PC-9 (cell line): ENCODE data around the gene ARHGDIA. TPM values are rescaled to one million over a fixed set of nuclear protein-coding genes. Genes with fewer than 3 reads are reported as not detected.

Experiments used
- BruUV-seq: library from RNA; stranded (reverse); fragments of 400-500 nt; replicated peaks from 2 replicates; lab custom pipeline; 2021; lab: Mats Ljungman, UMichigan
- CTCF ChIA-PET: fragments of 300-600 bp; sonication (Branson Sonifier 250); formaldehyde crosslinking; loops from one replicate; lab custom pipeline; 2022; ENCODE audit warnings: antibody characterized with exemption; lab: Charles Lee
- POLR2A ChIA-PET: fragments of 300-600 bp; sonication (Branson Sonifier 250); formaldehyde crosslinking; loops from one replicate; lab custom pipeline; 2022; ENCODE audit warnings: antibody characterized with exemption; ENCODE audit not compliant: unreplicated experiment; lab: Charles Lee
- DNase-seq, 2 experiments: peaks; one replicate each; pipeline versions ENCODE4 v3.0.0 to v3.0.0-alpha.2; 2015 to 2022; ENCODE audit warnings: mixed read lengths in 1 of 2
- H2AFZ ChIP-seq: fragments of 200-600 bp; sonication (generic); 2 replicates; pipeline ENCODE4 v1.8.1; 2017; ENCODE audit warnings: antibody characterized with exemption
- H3F3A ChIP-seq: fragments of 200-600 bp; sonication (generic); 2 replicates; pipeline ENCODE4 v1.8.1; 2017; ENCODE audit warnings: antibody characterized with exemption, mild to moderate bottlenecking, low read depth; ENCODE audit not compliant: insufficient read depth
- H3K27ac ChIP-seq: fragments of 200-600 bp; sonication (generic); 2 replicates; pipeline ENCODE4 v1.6.1; 2016; ENCODE audit warnings: mixed run types
- H3K27me3 ChIP-seq: fragments of 200-600 bp; sonication (generic); 2 replicates; pipeline ENCODE4 v1.6.1; 2016; ENCODE audit warnings: low read depth, mixed run types; ENCODE audit not compliant: insufficient read depth
- H3K36me3 ChIP-seq: fragments of 200-600 bp; sonication (generic); 2 replicates; pipeline ENCODE4 v1.6.1; 2016; ENCODE audit warnings: low read depth, mixed run types
- H3K4me1 ChIP-seq: fragments of 200-600 bp; sonication (generic); replicated peaks from 2 replicates; pipeline ENCODE4 v1.6.1; 2016; ENCODE audit warnings: mixed run types; ENCODE audit not compliant: insufficient read depth
- H3K4me2 ChIP-seq: fragments of 200-600 bp; sonication (generic); 2 replicates; pipeline ENCODE4 v1.6.1; 2017; ENCODE audit warnings: mixed run types
- H3K4me3 ChIP-seq: fragments of 200-600 bp; sonication (generic); 2 replicates; pipeline ENCODE4 v1.6.1; 2016; ENCODE audit warnings: mixed run types
- H3K79me2 ChIP-seq: fragments of 200-600 bp; sonication (generic); 2 replicates; pipeline ENCODE4 v1.6.1; 2017; ENCODE audit warnings: low read depth, mixed run types
- H3K9me2 ChIP-seq: fragments of 200-600 bp; sonication (generic); 2 replicates; pipeline ENCODE4 v1.8.1; 2017; ENCODE audit warnings: mild to moderate bottlenecking; ENCODE audit not compliant: insufficient read depth
- H3K9me3 ChIP-seq: fragments of 200-600 bp; sonication (generic); 2 replicates; pipeline ENCODE4 v1.8.1; 2016; ENCODE audit warnings: low read depth; ENCODE audit not compliant: insufficient read depth
- H4K20me1 ChIP-seq: fragments of 200-600 bp; sonication (generic); 2 replicates; pipeline ENCODE4 v1.8.1; 2017; ENCODE audit not compliant: insufficient read depth
- EZH2 ChIP-seq: fragments of 200-600 bp; sonication (generic); IDR thresholded peaks from 2 replicates; pipeline ENCODE4 v1.8.0; 2017; ENCODE audit warnings: antibody characterized with exemption, low read depth
- intact Hi-C: fragments of 100-400 bp; cut with micrococcal nuclease; formaldehyde crosslinking; loops from one replicate; pipeline ENCODE4 v1.10.0; 2022; ENCODE audit not compliant: unreplicated experiment
- total RNA-seq: library from RNA; stranded (reverse); gene quantifications from 2 replicates; pipeline ENCODE4 v1.2.3, GENCODE V29; 2021
- TF ChIP-seq, protein P1 (sequence below): fragments of 200-600 bp; sonication (generic); conservative IDR thresholded peaks from 2 replicates; pipeline ENCODE4 v1.6.1; 2017; ENCODE audit warnings: mixed run types, antibody characterized with exemption, mild to moderate bottlenecking, moderate library complexity

Gene ARHGDIA
- total RNA-seq, 1 experiment from 2014 or later = 309 TPM

DNA sequence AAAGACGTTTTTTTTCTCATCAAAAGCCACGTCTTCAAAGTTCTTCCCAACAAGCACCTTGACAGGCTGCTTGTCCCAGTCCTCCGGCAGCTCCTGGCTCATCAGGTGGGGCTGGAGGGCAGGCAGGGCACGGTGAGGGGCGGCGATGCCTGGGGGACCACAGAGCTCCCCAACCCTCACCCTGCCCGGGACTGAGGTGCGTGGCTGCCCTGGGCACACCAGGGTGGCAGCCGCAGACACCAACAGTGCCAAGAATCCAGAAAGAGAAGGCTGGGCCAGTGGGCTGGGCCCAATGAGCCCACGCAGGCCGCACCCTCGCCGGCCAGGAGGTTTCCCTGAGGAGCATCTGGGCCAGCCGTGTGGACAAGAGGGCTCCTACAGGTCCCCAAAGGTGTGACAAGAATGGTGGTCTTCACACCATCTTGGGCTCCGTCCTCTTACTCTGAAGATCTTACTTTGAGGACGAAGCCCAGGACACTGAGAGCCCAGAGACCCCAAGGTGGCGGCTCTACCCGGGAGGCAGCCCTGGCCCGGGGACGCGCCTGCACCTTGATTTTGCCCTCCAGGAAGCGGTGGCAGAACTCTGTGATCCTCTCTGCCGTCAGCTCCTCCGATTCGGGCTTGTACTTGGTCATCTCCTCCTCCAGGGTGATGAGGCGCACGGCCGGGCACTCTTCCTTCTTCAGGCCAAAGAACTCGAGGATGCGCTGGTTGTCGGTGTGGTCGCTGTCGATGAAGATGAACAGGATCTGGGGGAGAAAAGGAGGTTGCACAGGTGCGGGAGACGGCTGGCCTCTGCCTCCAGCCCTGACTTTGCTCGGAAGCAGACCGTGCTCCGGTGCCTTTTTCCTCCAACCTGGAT, 25.0 kb downstream of the ARHGDIA start:
- Histone ChIP-seq H3K4me1 (no peaks in the 10 kb centered on the region), H4K20me1 (no peaks in the 10 kb centered on the region), H3K9me3 (no peaks in the 10 kb centered on the region), H3K9me2 (no peaks in the 10 kb centered on the region), H3F3A (peaks cover 3% of the 10 kb centered on the region; the same call in 1 of the 2 replicates), H3K4me3 (no peak overlapping the region), H3K79me2 (no peaks in the 10 kb centered on the region), H3K36me3 (no peaks in the 10 kb centered on the region), H2AFZ (no peak overlapping the region), H3K4me2 (no peak overlapping the region), H3K27ac (no peak overlapping the region), H3K27me3 (no peaks in the 10 kb centered on the region)
- TF ChIP-seq, protein P1, sequence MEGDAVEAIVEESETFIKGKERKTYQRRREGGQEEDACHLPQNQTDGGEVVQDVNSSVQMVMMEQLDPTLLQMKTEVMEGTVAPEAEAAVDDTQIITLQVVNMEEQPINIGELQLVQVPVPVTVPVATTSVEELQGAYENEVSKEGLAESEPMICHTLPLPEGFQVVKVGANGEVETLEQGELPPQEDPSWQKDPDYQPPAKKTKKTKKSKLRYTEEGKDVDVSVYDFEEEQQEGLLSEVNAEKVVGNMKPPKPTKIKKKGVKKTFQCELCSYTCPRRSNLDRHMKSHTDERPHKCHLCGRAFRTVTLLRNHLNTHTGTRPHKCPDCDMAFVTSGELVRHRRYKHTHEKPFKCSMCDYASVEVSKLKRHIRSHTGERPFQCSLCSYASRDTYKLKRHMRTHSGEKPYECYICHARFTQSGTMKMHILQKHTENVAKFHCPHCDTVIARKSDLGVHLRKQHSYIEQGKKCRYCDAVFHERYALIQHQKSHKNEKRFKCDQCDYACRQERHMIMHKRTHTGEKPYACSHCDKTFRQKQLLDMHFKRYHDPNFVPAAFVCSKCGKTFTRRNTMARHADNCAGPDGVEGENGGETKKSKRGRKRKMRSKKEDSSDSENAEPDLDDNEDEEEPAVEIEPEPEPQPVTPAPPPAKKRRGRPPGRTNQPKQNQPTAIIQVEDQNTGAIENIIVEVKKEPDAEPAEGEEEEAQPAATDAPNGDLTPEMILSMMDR = no peak
- no peak for TF ChIP-seq EZH2
- BruUV-seq = no TSS peak
- no peak for DNase-seq
- ChIA-PET CTCF (interaction anchor here (0.5 kb wide), 1 partner anchor 669 kb away, joined by 11 read pairs; no protein-coding TSS in a partner anchor), POLR2A (no interaction called here)
- intact Hi-C loops = no loop called here

DNA sequence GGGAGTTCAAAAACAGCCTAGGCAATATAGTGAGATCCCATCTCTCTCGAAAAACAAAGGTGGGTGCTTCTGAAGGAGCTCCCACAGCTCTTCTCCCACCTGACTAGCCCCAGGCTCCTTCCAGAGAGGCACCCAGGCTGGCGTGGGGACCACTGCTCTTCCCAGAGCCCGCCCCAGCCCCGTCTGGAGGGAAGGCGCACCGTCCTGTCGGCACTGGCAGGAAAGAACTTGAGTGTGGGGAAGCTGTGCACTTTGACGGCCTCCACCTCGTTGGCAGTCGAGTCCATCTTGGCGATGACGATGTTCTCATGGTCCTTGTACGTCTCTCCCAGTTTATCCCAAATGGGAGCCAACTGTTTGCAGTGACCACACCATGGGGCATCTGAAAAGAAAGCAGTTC, 25.8 kb downstream of the ARHGDIA start:
- no peaks in the 10 kb centered on the region for H3K9me2 ChIP-seq
- H3K27ac ChIP-seq = no peak overlapping the region
- H3K36me3 ChIP-seq = no peaks in the 10 kb centered on the region
- no peak overlapping the region for H3K4me3 ChIP-seq
- no peaks in the 10 kb centered on the region for H3K27me3 ChIP-seq
- H4K20me1 ChIP-seq = no peaks in the 10 kb centered on the region
- H3K4me2 ChIP-seq = no peak overlapping the region
- BruUV-seq = no TSS peak
- TF ChIP-seq, protein P1 = no peak
- no peak for TF ChIP-seq EZH2
- no peak overlapping the region for H2AFZ ChIP-seq
- CTCF ChIA-PET = no interaction called here
- no peak for DNase-seq
- no peaks in the 10 kb centered on the region for H3K4me1 ChIP-seq
- intact Hi-C loops = no loop called here
- POLR2A ChIA-PET = no interaction called here
- H3K79me2 ChIP-seq = no peaks in the 10 kb centered on the region
- H3K9me3 ChIP-seq = no peaks in the 10 kb centered on the region
- peaks cover 3% of the 10 kb centered on the region; the same call in 1 of the 2 replicates for H3F3A ChIP-seq

DNA sequence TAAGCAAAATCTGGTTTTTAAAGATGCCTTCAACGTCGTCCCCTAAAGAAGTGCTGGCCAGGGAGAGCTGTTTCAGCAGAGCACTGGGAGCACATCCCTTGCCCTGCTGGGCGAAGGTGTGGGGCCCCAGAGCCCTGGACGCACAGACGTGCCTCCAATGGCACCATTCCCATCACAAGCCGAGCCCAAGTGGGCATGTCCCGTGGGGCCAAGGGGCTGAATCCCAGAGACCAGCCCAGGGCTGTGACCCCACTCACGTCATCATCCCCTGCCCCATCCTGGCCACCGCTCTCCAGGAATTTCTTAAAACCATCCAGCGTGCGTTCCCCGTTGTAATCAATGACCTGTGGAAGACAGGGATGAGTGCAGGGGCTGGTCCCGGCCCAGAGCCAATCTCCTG, 26.2 kb downstream of the ARHGDIA start:
- Histone ChIP-seq H3K36me3 (no peaks in the 10 kb centered on the region), H3K27me3 (no peaks in the 10 kb centered on the region), H3K79me2 (no peaks in the 10 kb centered on the region), H3K4me2 (no peak overlapping the region), H3K9me3 (no peaks in the 10 kb centered on the region), H3K27ac (no peak overlapping the region), H2AFZ (no peak overlapping the region), H3K4me1 (no peaks in the 10 kb centered on the region), H4K20me1 (no peaks in the 10 kb centered on the region), H3K9me2 (no peaks in the 10 kb centered on the region), H3K4me3 (no peak overlapping the region), H3F3A (peaks cover 3% of the 10 kb centered on the region; the same call in 1 of the 2 replicates)
- no peak for DNase-seq
- TF ChIP-seq, protein P1 = no peak
- no peak for TF ChIP-seq EZH2
- intact Hi-C loops = no loop called here
- CTCF ChIA-PET = no interaction called here
- POLR2A ChIA-PET = no interaction called here
- BruUV-seq = no TSS peak
